Colonic mucosa (tissue), 4 donors: ENCODE data around the gene ZNF609. TPM values are rescaled to one million over a fixed set of nuclear protein-coding genes. Genes with fewer than 3 reads are reported as not detected.

ENCODE experiments used
- DNase-seq: peaks from one replicate; pipeline ENCODE4 v3.0.0-alpha.2; 2020
- H3K27ac ChIP-seq: fragments of 200-600 bp; one replicate; pipeline ENCODE4 v1.8.0; 2021
- H3K27me3 ChIP-seq: fragments of 200-600 bp; one replicate; pipeline ENCODE4 v1.8.0; 2021
- H3K36me3 ChIP-seq: fragments of 200-600 bp; one replicate; pipeline ENCODE4 v1.8.0; 2021
- H3K4me1 ChIP-seq: fragments of 200-600 bp; one replicate; pipeline ENCODE4 v1.8.0; 2021; ENCODE audit warnings: mild to moderate bottlenecking
- H3K4me3 ChIP-seq: fragments of 200-600 bp; one replicate; pipeline ENCODE4 v1.8.0; 2021
- H3K9ac ChIP-seq, 2 donors: one replicate each; pipeline ENCODE4 v1.7.0; 2013; ENCODE audit warnings: control low read depth in 2 of 2, low read depth in 2 of 2, low read length in 2 of 2
- H3K9me3 ChIP-seq: fragments of 200-600 bp; one replicate; pipeline ENCODE4 v1.8.0; 2021
- CTCF ChIP-seq: fragments of 200-600 bp; IDR thresholded peaks from one replicate; pipeline ENCODE4 v1.8.0; 2022; ENCODE audit warnings: antibody characterized with exemption, mild to moderate bottlenecking
- intact Hi-C: fragments of 100-400 bp; cut with DNase I; formaldehyde crosslinking; loops from one replicate; pipeline ENCODE4 v1.14.1; 2022
- total RNA-seq, 2 donors: library from RNA; stranded (reverse); fragmentation: NEBNext Ultra II Directional in 1 of 2; extraction: Animal tissue kit (Norgen Biotek cat#: 25700) in 1 of 2; gene quantifications; one replicate each; pipeline ENCODE4 v1.2.1, GENCODE V29; 2021
- donor health status: healthy.
- donor health status: DM: no; HTN: no; CAD: no.
- donor health status: DM: no; HTN: no; CAD: no.

The ZNF609 gene
- total RNA-seq, 2 donors from 2014 or later = 24.5 to 24.8 TPM

DNA sequence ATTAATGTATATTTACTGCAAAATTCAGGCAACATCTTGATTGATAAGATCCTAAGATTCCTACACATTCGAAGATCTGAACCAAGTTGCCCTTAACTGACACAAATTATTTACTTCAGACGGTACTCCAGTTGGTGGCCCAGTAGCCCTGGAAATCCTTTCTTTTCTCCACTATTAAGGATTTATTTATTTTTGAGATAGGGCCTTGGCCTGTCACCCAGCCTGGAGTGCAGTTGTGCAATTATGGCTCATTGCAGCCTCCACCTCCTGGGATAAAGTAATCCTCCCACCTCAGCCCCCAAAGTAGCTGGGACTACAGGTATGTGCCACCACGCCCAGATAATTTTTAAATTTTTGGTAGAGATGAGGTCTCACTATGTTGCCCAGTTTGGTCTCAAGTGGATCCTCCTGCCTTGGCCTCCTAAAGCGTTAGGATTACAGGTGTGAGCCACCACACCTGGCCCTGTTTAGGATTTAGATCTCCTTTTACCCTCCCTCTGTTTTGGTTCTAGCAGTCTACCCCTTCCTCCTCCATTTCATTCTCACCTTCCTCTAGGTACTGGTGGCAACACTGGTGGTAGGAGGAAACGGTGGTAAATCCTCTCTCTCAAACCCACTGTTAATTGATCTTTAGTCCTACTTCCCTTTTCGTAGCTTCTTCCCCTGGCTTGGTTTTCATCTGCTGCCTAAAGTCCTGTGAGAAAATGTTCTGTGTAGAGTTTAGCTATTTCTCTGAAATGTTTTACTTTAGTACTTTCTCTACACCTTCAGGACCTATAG is 12.7 kb upstream of the ZNF609 start:
- intact Hi-C loops = no loop called here
- DNase-seq = no peak
- no peak for TF ChIP-seq CTCF
- H3K27me3 ChIP-seq = no peaks in the 10 kb centered on the region
- H3K9me3 ChIP-seq = no peaks in the 10 kb centered on the region
- no peak overlapping the region for H3K4me3 ChIP-seq
- no peaks in the 10 kb centered on the region for H3K4me1 ChIP-seq
- H3K36me3 ChIP-seq = no peaks in the 10 kb centered on the region
- no peak overlapping the region for H3K9ac ChIP-seq
- H3K27ac ChIP-seq = no peak overlapping the region

DNA sequence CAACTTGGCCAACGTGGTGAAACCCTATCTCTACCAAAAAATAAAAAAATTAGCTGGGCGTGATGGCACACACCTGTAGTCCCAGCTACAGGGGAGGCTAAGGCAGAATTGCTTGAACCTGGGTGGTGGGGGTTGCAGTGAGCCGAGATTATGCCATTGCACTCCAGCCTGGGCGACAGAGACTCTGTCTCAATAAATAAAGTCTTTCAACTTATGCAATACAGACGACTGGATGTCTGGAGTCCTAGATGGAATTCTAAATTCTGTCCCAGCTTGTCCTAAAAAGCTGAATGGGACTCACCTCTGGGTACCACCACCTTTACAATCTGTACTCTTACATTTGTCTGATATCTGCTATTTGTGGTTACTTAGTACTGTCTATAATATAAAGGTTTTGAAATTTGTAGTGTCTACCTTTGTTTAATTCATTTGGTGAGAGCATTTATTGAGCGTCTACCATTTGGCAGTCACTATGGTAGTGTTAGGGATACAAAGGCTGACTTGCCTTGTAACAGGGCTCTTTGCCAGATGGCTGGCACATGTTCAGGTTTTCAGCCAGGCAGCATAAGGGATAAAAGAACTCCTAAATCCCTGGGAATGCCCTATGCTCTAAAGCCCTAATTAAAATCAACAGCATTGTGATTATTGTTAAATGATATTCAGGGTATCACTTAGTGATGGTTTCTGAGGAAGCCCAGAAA is 7.2 kb upstream of the ZNF609 start:
- no peak for TF ChIP-seq CTCF
- no peak overlapping the region for H3K4me3 ChIP-seq
- no peak overlapping the region for H3K9ac ChIP-seq
- no peak for DNase-seq
- H3K27me3 ChIP-seq = no peaks in the 10 kb centered on the region
- H3K4me1 ChIP-seq = no peaks in the 10 kb centered on the region
- H3K36me3 ChIP-seq = no peaks in the 10 kb centered on the region
- H3K27ac ChIP-seq = no peak overlapping the region
- intact Hi-C loops = no loop called here
- no peaks in the 10 kb centered on the region for H3K9me3 ChIP-seq

DNA sequence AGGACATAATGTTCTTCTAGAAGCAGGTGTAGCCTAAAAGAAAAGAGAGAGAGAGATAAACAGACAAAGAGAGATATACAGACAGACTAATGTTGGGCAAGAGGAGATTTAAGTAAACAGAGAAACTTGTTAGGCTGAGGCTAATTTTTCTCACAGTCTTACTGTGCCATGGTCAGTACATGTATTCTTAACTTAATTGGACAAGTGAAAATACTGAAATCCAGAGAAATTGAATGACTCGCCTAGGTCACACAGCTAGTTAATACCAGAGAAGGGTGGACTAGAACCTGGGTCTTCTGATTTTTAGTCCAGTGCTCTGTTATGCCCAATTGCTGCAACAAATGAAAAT is 6.7 kb upstream of the ZNF609 start:
- no peaks in the 10 kb centered on the region for H3K36me3 ChIP-seq
- H3K4me1 ChIP-seq = no peaks in the 10 kb centered on the region
- H3K27me3 ChIP-seq = no peaks in the 10 kb centered on the region
- H3K4me3 ChIP-seq = no peak overlapping the region
- DNase-seq = no peak
- H3K9ac ChIP-seq = no peak overlapping the region
- H3K9me3 ChIP-seq = no peaks in the 10 kb centered on the region
- no peak for TF ChIP-seq CTCF
- intact Hi-C loops = no loop called here
- H3K27ac ChIP-seq = no peak overlapping the region

- intact Hi-C loops = no loop called here
- Histone ChIP-seq H3K9me3 (no peaks in the 10 kb centered on the region), H3K4me3 (no peak overlapping the region), H3K27me3 (no peaks in the 10 kb centered on the region), H3K4me1 (no peaks in the 10 kb centered on the region), H3K9ac (no peak overlapping the region), H3K27ac (no peak overlapping the region), H3K36me3 (no peaks in the 10 kb centered on the region)
- DNase-seq = no peak
- TF ChIP-seq CTCF = no peak
Observed at GRCh38 chr15:64454282-64454681, 6.1 kb upstream of the ZNF609 start.

GRCh38 chr15:64455961-64456371 is 4.4 kb upstream of the ZNF609 start:
- H3K9ac ChIP-seq = no peak overlapping the region
- no peaks in the 10 kb centered on the region for H3K27me3 ChIP-seq
- H3K9me3 ChIP-seq = no peaks in the 10 kb centered on the region
- H3K4me1 ChIP-seq = peaks cover 3% of the 10 kb centered on the region
- DNase-seq = peak; percentile 29
- intact Hi-C loops = no loop called here
- no peak for TF ChIP-seq CTCF
- H3K36me3 ChIP-seq = no peaks in the 10 kb centered on the region
- H3K4me3 ChIP-seq = no peak overlapping the region
- no peak overlapping the region for H3K27ac ChIP-seq
